HG03060 (cell line): ENCODE data around the gene ATF4.

Experiments used
- ATAC-seq: cut with Tn5 transposase; IDR thresholded peaks from one replicate; pipeline ENCODE4 v1.9.1; 2021; ENCODE audit warnings: low read depth, moderate number of reproducible peaks; ENCODE audit not compliant: unreplicated experiment

ATF4 gene, protein sequence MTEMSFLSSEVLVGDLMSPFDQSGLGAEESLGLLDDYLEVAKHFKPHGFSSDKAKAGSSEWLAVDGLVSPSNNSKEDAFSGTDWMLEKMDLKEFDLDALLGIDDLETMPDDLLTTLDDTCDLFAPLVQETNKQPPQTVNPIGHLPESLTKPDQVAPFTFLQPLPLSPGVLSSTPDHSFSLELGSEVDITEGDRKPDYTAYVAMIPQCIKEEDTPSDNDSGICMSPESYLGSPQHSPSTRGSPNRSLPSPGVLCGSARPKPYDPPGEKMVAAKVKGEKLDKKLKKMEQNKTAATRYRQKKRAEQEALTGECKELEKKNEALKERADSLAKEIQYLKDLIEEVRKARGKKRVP

DNA sequence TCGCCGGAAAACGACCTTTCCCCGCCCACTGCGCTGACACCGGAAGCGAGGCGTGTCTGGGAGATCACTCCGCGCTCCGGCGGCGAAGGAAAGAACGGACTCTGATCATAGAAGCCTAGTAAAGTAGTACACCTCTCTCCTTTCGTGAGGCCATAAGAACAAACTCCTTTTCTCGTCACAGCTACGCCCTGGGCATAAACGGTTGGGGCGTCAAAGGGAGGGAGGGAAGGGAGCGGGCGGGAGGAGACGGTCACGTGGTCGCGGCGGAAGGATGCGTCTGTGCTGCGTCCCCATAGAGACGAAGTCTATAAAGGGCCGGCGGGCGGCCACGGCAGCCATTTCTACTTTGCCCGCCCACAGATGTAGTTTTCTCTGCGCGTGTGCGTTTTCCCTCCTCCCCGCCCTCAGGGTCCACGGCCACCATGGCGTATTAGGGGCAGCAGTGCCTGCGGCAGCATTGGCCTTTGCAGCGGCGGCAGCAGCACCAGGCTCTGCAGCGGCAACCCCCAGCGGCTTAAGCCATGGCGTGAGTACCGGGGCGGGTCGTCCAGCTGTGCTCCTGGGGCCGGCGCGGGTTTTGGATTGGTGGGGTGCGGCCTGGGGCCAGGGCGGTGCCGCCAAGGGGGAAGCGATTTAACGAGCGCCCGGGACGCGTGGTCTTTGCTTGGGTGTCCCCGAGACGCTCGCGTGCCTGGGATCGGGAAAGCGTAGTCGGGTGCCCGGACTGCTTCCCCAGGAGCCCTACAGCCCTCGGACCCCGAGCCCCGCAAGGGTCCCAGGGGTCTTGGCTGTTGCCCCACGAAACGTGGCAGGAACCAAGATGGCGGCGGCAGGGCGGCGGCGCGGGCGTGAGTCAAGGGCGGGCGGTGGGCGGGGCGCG lies at the start of gene ATF4:
Gene ATF4, plus strand, starts transcription at position 337 of the 880 bp plus-strand sequence. CDS start 884 bp downstream, outside the sequence.
- peak; percentile 19 for ATAC-seq

- peak; percentile 42 for ATAC-seq
Observed at GRCh38 chr22:39471381-39472141, 48.8 kb upstream of the ATF4 start.

GRCh38 chr22:39472570-39473556 lies 47.5 kb upstream of the ATF4 start:
- no peak for ATAC-seq

- ATAC-seq, result no peak
Observed at GRCh38 chr22:39473851-39474250, 46.5 kb upstream of the ATF4 start.

DNA sequence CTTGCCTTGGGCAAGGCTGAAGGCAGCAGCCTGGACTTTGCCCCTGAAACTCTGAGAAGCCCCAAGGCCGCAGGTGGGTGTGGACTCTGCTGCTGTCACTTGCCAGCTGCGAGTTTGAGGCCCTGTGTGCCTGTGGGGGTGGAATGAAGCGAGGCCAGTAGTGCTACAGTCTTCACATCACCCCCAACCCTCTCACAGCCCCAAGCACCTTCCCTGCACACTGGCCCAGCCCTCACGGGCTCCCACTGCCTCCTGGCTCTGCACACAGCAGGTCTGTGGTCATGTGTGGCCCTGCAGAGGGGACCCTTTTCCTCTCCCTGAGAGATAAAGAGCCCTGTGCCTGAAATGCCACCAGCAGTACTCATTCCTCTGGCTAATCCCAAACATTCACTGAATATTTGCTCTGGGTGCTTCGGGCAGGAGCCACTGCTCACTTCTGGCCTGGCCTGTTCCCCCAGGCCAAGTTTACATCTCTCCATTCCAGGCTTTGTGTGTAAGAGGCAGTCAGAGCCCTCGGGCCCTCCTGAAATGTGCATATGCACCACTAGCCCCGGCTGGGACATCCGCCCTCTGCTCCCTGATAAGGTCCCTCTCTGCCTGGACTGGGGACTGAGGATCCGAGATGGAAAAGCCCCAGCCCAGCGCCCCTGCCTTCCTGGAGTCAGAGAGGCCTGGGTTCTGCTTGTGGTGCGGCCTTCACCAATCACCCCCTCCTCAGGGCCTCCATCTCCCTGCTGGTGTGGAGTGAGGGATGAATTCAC lies 45.8 kb upstream of the ATF4 start:
- ATAC-seq, result no peak

GRCh38 chr22:39475337-39475736 lies 45.0 kb upstream of the ATF4 start:
- ATAC-seq, result no peak

DNA sequence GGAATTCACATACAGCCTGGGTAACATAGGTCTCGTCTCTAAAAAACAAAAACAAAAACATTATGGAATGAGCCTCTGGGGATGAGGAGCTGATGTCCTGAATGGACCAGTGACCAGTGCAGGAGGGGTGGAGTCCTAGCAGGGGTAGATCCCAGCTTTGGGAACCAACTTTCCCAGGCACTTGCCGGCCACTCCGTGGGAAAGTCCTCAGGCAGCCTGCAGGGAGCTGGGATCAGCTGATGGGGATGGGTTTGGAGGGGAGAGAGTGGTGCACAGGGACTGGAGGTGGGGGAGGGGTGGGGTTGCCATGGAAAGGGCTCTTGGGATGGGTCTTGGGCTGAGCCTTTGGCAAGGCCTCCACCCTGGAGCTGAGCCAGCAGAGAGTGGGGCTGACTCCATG lies 44.5 kb upstream of the ATF4 start:
- ATAC-seq, result no peak

DNA sequence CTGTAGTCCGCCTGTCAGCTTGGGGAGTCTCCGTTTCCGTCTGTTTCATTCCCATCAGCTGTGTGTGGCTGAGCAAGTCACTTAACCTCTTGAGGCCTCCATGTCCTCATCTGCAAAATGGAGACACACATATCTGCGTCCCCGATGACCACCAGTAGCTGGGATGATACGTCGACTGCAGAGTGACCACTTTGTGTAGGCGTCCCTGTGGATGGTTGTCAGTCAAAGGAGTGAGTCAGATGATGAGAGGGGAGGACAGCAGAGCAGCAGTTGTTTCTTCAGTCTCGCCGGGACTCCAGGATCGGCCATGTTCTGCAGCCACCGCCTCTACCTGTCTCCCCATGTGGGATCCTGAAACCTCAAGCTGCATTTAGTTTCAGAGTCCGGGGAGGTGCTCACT lies 43.7 kb upstream of the ATF4 start:
- ATAC-seq, result no peak

DNA sequence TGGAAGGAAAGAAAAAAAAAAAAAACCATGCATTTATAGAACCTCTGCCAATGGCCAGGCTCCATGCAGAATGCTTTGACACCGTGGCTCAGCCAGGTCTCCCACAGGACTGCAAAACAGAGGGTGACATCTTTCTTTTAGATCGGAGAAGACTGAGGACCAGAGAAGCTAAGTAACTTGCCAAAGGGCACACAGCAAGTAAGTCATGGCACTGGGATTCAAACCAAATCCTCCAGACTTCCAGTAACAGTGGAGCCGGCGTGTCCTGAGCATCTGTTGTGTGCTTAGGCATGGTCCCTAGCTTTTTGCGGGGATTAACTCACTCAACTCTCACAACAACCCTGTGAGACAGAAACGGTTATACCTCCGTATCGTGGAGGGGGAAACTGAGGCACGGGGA lies 42.8 kb upstream of the ATF4 start:
- ATAC-seq, result no peak

GRCh38 chr22:39478441-39478850 lies 41.9 kb upstream of the ATF4 start:
- ATAC-seq, result no peak

DNA sequence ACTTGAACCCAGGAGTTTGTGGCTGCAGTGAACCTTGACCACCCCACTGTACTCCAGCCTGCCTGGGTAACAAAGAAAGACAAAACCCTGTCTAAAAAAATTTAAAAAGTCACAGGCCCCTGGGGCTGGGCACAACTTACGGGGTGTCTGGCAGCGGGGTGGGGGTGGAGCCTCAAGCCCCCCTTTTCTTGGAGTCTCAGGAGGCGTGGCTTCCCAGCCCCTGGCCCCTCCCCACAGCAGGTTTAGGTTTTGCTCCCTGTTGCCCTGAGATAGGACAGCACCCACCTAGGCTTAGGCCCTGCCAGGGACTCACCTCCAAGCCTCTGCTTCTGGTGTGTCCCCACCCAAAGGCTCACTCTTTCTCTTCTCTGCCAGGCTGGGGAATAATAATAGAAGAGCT lies 41.1 kb upstream of the ATF4 start:
- no peak for ATAC-seq

DNA sequence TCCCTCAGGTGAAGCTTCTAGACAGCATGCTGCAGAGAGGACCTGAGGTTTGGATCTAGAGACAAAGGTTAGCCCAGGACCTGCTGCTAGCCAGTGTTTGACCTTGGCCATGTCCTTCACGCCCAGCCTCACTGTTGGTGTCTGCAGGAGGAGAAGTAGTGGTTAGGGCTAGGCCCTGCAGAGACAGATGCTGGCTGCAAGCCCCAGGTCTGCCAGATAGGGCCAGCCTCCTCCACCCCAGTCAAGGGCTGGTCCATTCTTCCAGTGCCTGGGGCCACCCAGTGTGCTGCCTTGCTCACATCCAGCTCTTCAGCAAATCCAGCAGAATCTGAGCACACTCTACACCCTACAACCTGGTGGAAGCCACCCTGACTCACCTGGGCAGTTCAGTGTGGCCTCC lies 39.8 kb upstream of the ATF4 start:
- ATAC-seq, result no peak

DNA sequence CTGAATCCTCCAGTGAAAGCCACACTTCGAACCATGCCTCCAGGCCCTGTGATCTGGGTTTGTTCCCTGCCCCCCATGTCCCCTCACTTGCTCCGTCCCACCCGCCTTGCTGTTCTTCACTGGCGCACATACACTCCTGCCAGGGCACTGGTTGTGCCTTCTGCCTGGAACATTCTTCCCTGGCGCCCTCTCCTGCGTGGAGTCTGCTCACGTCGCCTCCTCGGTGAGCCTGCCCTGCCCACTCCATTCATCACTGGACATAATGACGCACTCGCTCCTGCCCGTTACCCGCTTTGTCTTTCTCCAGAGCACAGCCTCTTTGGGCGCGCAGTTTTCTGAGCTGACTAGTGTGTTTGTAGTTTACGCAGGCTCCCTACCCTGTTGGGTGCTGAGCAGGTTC lies 39.3 kb upstream of the ATF4 start:
- ATAC-seq, result no peak

DNA sequence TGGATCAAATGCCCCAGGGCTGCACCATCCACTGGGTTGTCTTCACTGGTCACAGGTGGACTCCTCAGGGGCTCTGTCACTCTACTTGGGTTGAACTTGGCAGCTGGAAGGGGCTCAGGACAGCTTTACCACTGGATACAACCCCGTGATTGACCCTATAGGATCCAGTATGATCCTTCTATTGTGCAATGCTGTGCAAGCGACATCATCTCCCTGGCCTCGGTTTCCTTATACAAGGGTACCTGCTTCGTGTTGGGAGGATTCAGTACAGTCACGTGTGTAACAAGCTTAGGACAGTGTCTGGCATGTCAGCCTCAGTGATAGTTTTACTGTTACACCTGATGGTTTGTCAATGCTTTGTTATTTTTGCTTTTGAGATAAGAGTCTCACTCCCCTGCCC lies 38.8 kb upstream of the ATF4 start:
- ATAC-seq, result no peak

DNA sequence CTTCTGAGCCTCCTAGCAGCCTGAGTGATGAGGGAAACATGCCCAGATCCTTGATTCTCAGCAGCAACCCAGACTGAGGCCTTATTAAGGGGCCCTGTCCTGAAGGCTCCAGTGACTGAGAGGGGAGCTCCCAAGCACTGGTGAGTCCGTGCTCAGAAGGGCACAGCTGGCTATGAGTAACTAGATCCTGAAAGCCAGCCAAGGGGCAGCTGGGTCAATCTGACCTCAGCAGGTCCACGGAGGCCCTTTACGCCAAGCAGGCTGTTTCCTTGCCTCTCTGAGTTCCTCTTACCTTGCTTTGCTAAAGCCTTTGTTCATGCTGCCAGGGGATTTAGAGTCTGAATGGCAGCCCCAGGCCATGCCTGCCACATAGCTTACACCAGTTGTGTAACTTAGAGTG lies 37.6 kb upstream of the ATF4 start:
- ATAC-seq, result no peak

GRCh38 chr22:39486951-39487825 lies 33.2 kb upstream of the ATF4 start:
- ATAC-seq, result no peak

DNA sequence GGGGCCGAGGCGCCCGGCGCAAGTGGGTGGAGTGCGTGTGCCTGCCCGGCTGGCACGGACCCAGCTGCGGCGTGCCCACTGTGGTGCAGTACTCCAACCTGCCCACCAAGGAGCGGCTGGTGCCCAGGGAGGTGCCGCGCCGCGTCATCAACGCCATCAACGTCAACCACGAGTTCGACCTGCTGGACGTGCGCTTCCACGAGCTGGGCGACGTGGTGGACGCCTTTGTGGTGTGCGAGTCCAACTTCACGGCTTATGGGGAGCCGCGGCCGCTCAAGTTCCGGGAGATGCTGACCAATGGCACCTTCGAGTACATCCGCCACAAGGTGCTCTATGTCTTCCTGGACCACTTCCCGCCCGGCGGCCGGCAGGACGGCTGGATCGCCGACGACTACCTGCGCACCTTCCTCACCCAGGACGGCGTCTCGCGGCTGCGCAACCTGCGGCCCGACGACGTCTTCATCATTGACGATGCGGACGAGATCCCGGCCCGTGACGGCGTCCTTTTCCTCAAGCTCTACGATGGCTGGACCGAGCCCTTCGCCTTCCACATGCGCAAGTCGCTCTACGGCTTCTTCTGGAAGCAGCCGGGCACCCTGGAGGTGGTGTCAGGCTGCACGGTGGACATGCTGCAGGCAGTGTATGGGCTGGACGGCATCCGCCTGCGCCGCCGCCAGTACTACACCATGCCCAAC lies 32.4 kb upstream of the ATF4 start:
- ATAC-seq, result no peak
